ENCODE measurements around the gene ZNF562. TPM values are rescaled to one million over a fixed set of nuclear protein-coding genes. Genes with fewer than 3 reads are reported as not detected.

The ZNF562 gene
- total and polyA plus RNA-seq, 2 of the 4 experiments (the other 2 are of a cell fraction): 5.2 to 43.7 TPM

GRCh38 chr19:9641810-9642209 lies 33.1 kb downstream of the ZNF562 start:
- no peak overlapping the region for H3K23ac ChIP-seq (ENCODE audit: low read depth, low read length)
- no peak overlapping the region for H3K9ac ChIP-seq (ENCODE audit: low read depth, low read length)
- H4K8ac ChIP-seq (ENCODE audit: low read depth in 2 of 2, low read length in 2 of 2): no peak overlapping the region
- TF ChIP-seq MAZ (IDR thresholded peaks at IDR 0.05; ENCODE audit: borderline replicate concordance, low read depth, low read length) (no peak), RCOR1 (IDR thresholded peaks at IDR 0.05; ENCODE audit: insufficient replicate concordance, low read length) (no peak), RFX5 (IDR thresholded peaks at IDR 0.05; ENCODE audit: low read depth, low read length) (no peak), POLR2A (IDR thresholded peaks at IDR 0.05; ENCODE audit: low read depth, low read length) (no peak), CEBPB (IDR thresholded peaks at IDR 0.05; ENCODE audit: low read depth, low read length) (no peak), FOS (IDR thresholded peaks at IDR 0.05; ENCODE audit: low read depth, low read length) (no peak), CHD1 (IDR thresholded peaks at IDR 0.05; ENCODE audit: low read depth, low read length) (no peak), RAD21 (IDR thresholded peaks at IDR 0.05; ENCODE audit: low read length) (no peak), MXI1 (IDR thresholded peaks at IDR 0.05; ENCODE audit: borderline replicate concordance, low read depth, low read length) (no peak), BHLHE40 (IDR thresholded peaks at IDR 0.05; ENCODE audit: low read depth, low read length) (no peak), MAFK (IDR thresholded peaks at IDR 0.05; ENCODE audit: low read depth, low read length) (no peak), SMC3 (IDR thresholded peaks at IDR 0.05; ENCODE audit: low read depth, low read length) (no peak), ELK1 (IDR thresholded peaks at IDR 0.05; ENCODE audit: borderline replicate concordance, low read depth, low read length) (no peak), USF2 (IDR thresholded peaks at IDR 0.05; ENCODE audit: low read depth, low read length) (no peak), CTCF (conservative IDR thresholded peaks at IDR 0.05; ENCODE audit: low read depth, low read length) (no peak), NFE2L2 (IDR thresholded peaks at IDR 0.05; ENCODE audit: low read depth, low read length) (no peak)
- H3K9me1 ChIP-seq (ENCODE audit: insufficient read depth, low read length): no peaks in the 10 kb centered on the region
- H2BK20ac ChIP-seq (ENCODE audit: low read depth, low read length): no peak overlapping the region
- no peaks in the 10 kb centered on the region for H3K27me3 ChIP-seq (ENCODE audit: control insufficient read depth, insufficient read depth, low read length)
- no peak overlapping the region for H2BK5ac ChIP-seq (ENCODE audit: low read depth, low read length, poor library complexity, severe bottlenecking)
- no peak overlapping the region for H3K4me3 ChIP-seq (ENCODE audit: insufficient read depth, low read depth, low read length)
- H2BK120ac ChIP-seq (ENCODE audit: low read depth, low read length): no peak overlapping the region
- DNase-seq: no peak
- no peak overlapping the region for H3K27ac ChIP-seq (ENCODE audit: insufficient read depth, low read length)
- intact Hi-C loops (cut with micrococcal nuclease) (no loop called here), in situ Hi-C loops (cut with MboI; ENCODE audit: low sequenced_read_pairs) (no loop called here), dilution Hi-C loops (cut with HindIII; ENCODE audit: low sequenced_read_pairs, unreplicated experiment) (no loop called here)
- no peak overlapping the region for H2BK15ac ChIP-seq (ENCODE audit: low read depth, low read length)
- peaks cover 6% of the 10 kb centered on the region for H3K9me3 ChIP-seq (ENCODE audit: control insufficient read depth, insufficient read depth, low read length)
- no peak for ATAC-seq (ENCODE audit: low read depth)
- 100% methylated on average over 3 of the region's 6 CpGs; no CpG with 5 or more reads in 1 of the 2 experiments for WGBS, 2 experiments (ENCODE audit: extremely low coverage in 2 of 2, insufficient read length in 1 of 2)
- H3K18ac ChIP-seq (ENCODE audit: low read depth, low read length): no peak overlapping the region
- H2AK5ac ChIP-seq (ENCODE audit: low read depth, low read length): no peak overlapping the region
- BruUV-seq (replicated peaks): no TSS peak
- no peak overlapping the region for H4K5ac ChIP-seq (ENCODE audit: low read depth, low read length)
- H3K36me3 ChIP-seq (ENCODE audit: control insufficient read depth, insufficient read depth, low read length): peaks cover 25% of the 10 kb centered on the region
- ChIA-PET CTCF (no interaction called here), POLR2A (ENCODE audit: unreplicated experiment) (no interaction called here)
- H3K4me1 ChIP-seq (ENCODE audit: control insufficient read depth, insufficient read depth, low read length): no peaks in the 10 kb centered on the region
- H4K20me1 ChIP-seq (ENCODE audit: insufficient read depth, low read length): no peaks in the 10 kb centered on the region
- H4K91ac ChIP-seq (ENCODE audit: insufficient read depth, low read depth, low read length): no peak overlapping the region
- no peak overlapping the region for H2AK9ac ChIP-seq (replicated peaks; ENCODE audit: low read depth, low read length, poor library complexity)
- no peak overlapping the region for H3K14ac ChIP-seq (replicated peaks; ENCODE audit: low read depth, low read length)
- H3K79me1 ChIP-seq (ENCODE audit: low read depth in 1 of 2, low read length in 2 of 2): peaks cover 3 to 13% of the 10 kb centered on the region in 2 experiments; a peak in 1 of 4 replicates
- no peak overlapping the region for H2AFZ ChIP-seq (replicated peaks; ENCODE audit: low read length, poor library complexity)
- no peak overlapping the region for H3K4ac ChIP-seq (ENCODE audit: low read depth, low read length)
- H3K4me2 ChIP-seq (ENCODE audit: low read depth, low read length): no peak overlapping the region
- no peak overlapping the region for H3K56ac ChIP-seq (ENCODE audit: extremely low read depth, insufficient read depth, low read length)
